IPS-NIHi7 (cell line): ENCODE results near the gene TRIM4.

Source experiments
- DNase-seq: peaks from one replicate; pipeline ENCODE4 v3.0.0; 2012; ENCODE audit warnings: mixed read lengths; ENCODE audit errors: extremely low spot score

The TRIM4 gene

GRCh38 chr7:99843808-99844207, 75.5 kb downstream of the TRIM4 start:
- DNase-seq, result no peak

- DNase-seq, result no peak
These were observed 76.4 kb downstream of the TRIM4 start for GRCh38 chr7:99842926-99843325.
